CD8-positive, alpha-beta memory T cell (primary cell): ENCODE measurements around the gene GIMD1. TPM values are rescaled to one million over a fixed set of nuclear protein-coding genes. Genes with fewer than 3 reads are reported as not detected.

ENCODE experiments used
- CTCF ChIA-PET: fragments of 350-600 bp; sonication (Branson Sonifier 250); formaldehyde crosslinking; loops from one replicate; lab custom pipeline; 2021; ENCODE audit warnings: antibody characterized with exemption; lab: Charles Lee
- POLR2A ChIA-PET: fragments of 350-600 bp; sonication (Branson Sonifier 250); formaldehyde crosslinking; loops from one replicate; lab custom pipeline; 2021; ENCODE audit warnings: antibody characterized with exemption; lab: Charles Lee
- DNase-seq, 5 donors: peaks; one replicate each; pipeline versions ENCODE4 v3.0.0 to v3.0.0-alpha.2; 2020 to 2022; ENCODE audit warnings: mixed read lengths in 1 of 5
- H3K27ac ChIP-seq: one replicate; pipeline ENCODE4 v1.7.0; 2013; ENCODE audit warnings: low read depth, mild to moderate bottlenecking, low read length, moderate library complexity
- H3K27me3 ChIP-seq: 2 replicates; pipeline ENCODE4 v1.7.0; 2013; ENCODE audit warnings: low read length, mild to moderate bottlenecking; ENCODE audit not compliant: insufficient read depth, poor library complexity, severe bottlenecking
- H3K36me3 ChIP-seq: 2 replicates; pipeline ENCODE4 v1.7.0; 2013; ENCODE audit warnings: mild to moderate bottlenecking, low read length, moderate library complexity; ENCODE audit not compliant: insufficient read depth
- H3K4me1 ChIP-seq: 2 replicates; pipeline ENCODE4 v1.7.0; 2013; ENCODE audit warnings: mild to moderate bottlenecking, low read length, moderate library complexity; ENCODE audit not compliant: insufficient read depth
- H3K4me3 ChIP-seq: 2 replicates; pipeline ENCODE4 v1.7.0; 2013; ENCODE audit warnings: mild to moderate bottlenecking, low read length
- H3K9me3 ChIP-seq: 2 replicates; pipeline ENCODE4 v1.7.0; 2013; ENCODE audit warnings: mild to moderate bottlenecking, low read length
- H3K27ac Mint-ChIP-seq, 8 donors: one replicate each; pipeline ENCODE4 v1.8.0; 2020 to 2021; ENCODE audit warnings: mixed read lengths in 8 of 8, mild to moderate bottlenecking in 6 of 8, inconsistent platforms in 3 of 8, moderate library complexity in 3 of 8
- H3K27me3 Mint-ChIP-seq, 2 donors: one replicate each; pipeline ENCODE4 v1.8.0; 2020 to 2021; ENCODE audit warnings: mixed read lengths in 2 of 2, mild to moderate bottlenecking in 1 of 2, moderate library complexity in 1 of 2
- H3K36me3 Mint-ChIP-seq, 3 donors: one replicate each; pipeline ENCODE4 v1.8.0; 2020 to 2021; ENCODE audit warnings: mixed read lengths in 3 of 3, inconsistent platforms in 1 of 3, mild to moderate bottlenecking in 1 of 3
- H3K4me1 Mint-ChIP-seq, 3 donors: one replicate each; pipeline ENCODE4 v1.8.0; 2020 to 2021; ENCODE audit warnings: mixed read lengths in 3 of 3, inconsistent platforms in 1 of 3, mild to moderate bottlenecking in 1 of 3
- H3K4me3 Mint-ChIP-seq, 7 donors: one replicate each; pipeline ENCODE4 v1.8.0; 2020 to 2021; ENCODE audit warnings: mixed read lengths in 7 of 7, mild to moderate bottlenecking in 6 of 7, moderate library complexity in 4 of 7, inconsistent platforms in 2 of 7
- H3K9me3 Mint-ChIP-seq, 5 donors: one replicate each; pipeline ENCODE4 v1.8.0; 2020 to 2022; ENCODE audit warnings: mixed read lengths in 5 of 5, mild to moderate bottlenecking in 3 of 5, moderate library complexity in 2 of 5, inconsistent platforms in 1 of 5
- polyA plus RNA-seq: library from polyadenylated mRNA; unstranded; fragments of 300-500 nt; fragmentation: Illumina TruSeq; gene quantifications from one replicate; pipeline ENCODE4 v1.2.3, GENCODE V29; 2021
- total RNA-seq, 2 experiments: library from RNA; stranded (reverse); gene quantifications; one replicate each; pipeline ENCODE4 v1.2.3, GENCODE V29; 2021

Gene GIMD1
- total and polyA plus RNA-seq, 3 experiments from 2014 or later: not detected

GRCh38 chr4:106317815-106318214 lies 50.8 kb downstream of the GIMD1 start:
- ChIA-PET CTCF (no interaction called here), POLR2A (no interaction called here)
- Histone ChIP-seq H3K27ac (no peak overlapping the region), H3K4me3 (peak overlapping the region; percentile 91), H3K9me3 (no peaks in the 10 kb centered on the region), H3K36me3 (no peaks in the 10 kb centered on the region), H3K27me3 (no peaks in the 10 kb centered on the region), H3K4me1 (peaks cover 27% of the 10 kb centered on the region)
- Mint-ChIP-seq H3K27ac (peak overlapping the region in 1 of 8 donors; percentile 3), H3K27me3 (no peaks in the 10 kb centered on the region), H3K4me3 (no peak overlapping the region), H3K9me3 (no peaks in the 10 kb centered on the region), H3K4me1 (peaks cover 35 to 37% (median 36%) of the 10 kb centered on the region in 3 donors), H3K36me3 (peaks cover 7 to 22% (median 8%) of the 10 kb centered on the region in 3 donors)
- no peak for DNase-seq

- DNase-seq: no peak
- no peak overlapping the region for H3K4me3 Mint-ChIP-seq
- Histone ChIP-seq H3K9me3 (no peaks in the 10 kb centered on the region), H3K27me3 (no peaks in the 10 kb centered on the region), H3K4me3 (peak overlapping the region; percentile 91), H3K27ac (peak overlapping the region; percentile 99), H3K36me3 (no peaks in the 10 kb centered on the region), H3K4me1 (peaks cover 27% of the 10 kb centered on the region)
- H3K4me1 Mint-ChIP-seq: peaks cover 35 to 40% (median 36%) of the 10 kb centered on the region in 3 donors
- H3K36me3 Mint-ChIP-seq: peaks cover 6 to 24% (median 7%) of the 10 kb centered on the region in 3 donors
- ChIA-PET POLR2A (no interaction called here), CTCF (no interaction called here)
- no peak overlapping the region for H3K27ac Mint-ChIP-seq
- H3K9me3 Mint-ChIP-seq: no peaks in the 10 kb centered on the region
- H3K27me3 Mint-ChIP-seq: no peaks in the 10 kb centered on the region
Measured at GRCh38 chr4:106316773-106317409, 51.7 kb downstream of the GIMD1 start.

GRCh38 chr4:106315968-106316772 lies 52.4 kb downstream of the GIMD1 start, which contains the start of the genes AIMP1 and TBCK:
AIMP1 (plus strand) TSS chr4:106316550; CDS start chr4:106325010, 8,460 bp downstream.
TBCK (minus strand) TSS chr4:106316209; CDS start chr4:106308960, 7,249 bp downstream.
- peak within 1 kb of the TSS; percentile 99 for H3K27ac ChIP-seq
- peaks cover 4 to 21% (median 4%) of the 10 kb centered on the region in 3 donors for H3K36me3 Mint-ChIP-seq
- no peak within 1 kb of the TSS for H3K4me3 Mint-ChIP-seq
- no peaks in the 10 kb centered on the region for H3K27me3 ChIP-seq
- H3K4me1 ChIP-seq: peaks cover 27% of the 10 kb centered on the region
- no peaks in the 10 kb centered on the region for H3K9me3 Mint-ChIP-seq
- H3K27me3 Mint-ChIP-seq: no peaks in the 10 kb centered on the region
- H3K9me3 ChIP-seq: no peaks in the 10 kb centered on the region
- CTCF ChIA-PET: interaction anchor here (0.9 to 1.3 kb wide), 3 partner anchors 12 to 30 kb away, joined by 3 to 4 read pairs (median 3); no protein-coding TSS in a partner anchor
- POLR2A ChIA-PET: interaction anchor here (0.6 to 1.3 kb wide), 3 partner anchors 9 to 1302 kb away, joined by 3 read pairs; no protein-coding TSS in a partner anchor
- no peaks in the 10 kb centered on the region for H3K36me3 ChIP-seq
- peak; percentile 80 to 92 (median 90) for DNase-seq
- H3K4me3 ChIP-seq: peak within 1 kb of the TSS; percentile 91
- H3K27ac Mint-ChIP-seq: no peak within 1 kb of the TSS
- H3K4me1 Mint-ChIP-seq: peaks cover 33 to 38% (median 35%) of the 10 kb centered on the region in 3 donors

- H3K4me1 Mint-ChIP-seq: peaks cover 34 to 41% (median 38%) of the 10 kb centered on the region in 3 donors
- Histone ChIP-seq H3K27ac (peak overlapping the region; percentile 99), H3K9me3 (no peaks in the 10 kb centered on the region), H3K27me3 (no peaks in the 10 kb centered on the region), H3K4me3 (peak overlapping the region; percentile 91), H3K36me3 (no peaks in the 10 kb centered on the region), H3K4me1 (peaks cover 27% of the 10 kb centered on the region)
- H3K4me3 Mint-ChIP-seq: no peak overlapping the region
- DNase-seq: peak in 3 of 5 donors; percentile 6 to 51 (median 37)
- H3K9me3 Mint-ChIP-seq: no peaks in the 10 kb centered on the region
- H3K36me3 Mint-ChIP-seq: peaks cover 3 to 14% (median 4%) of the 10 kb centered on the region in 3 donors
- ChIA-PET POLR2A (interaction anchor here (0.6 to 1.3 kb wide), 4 partner anchors 9 to 1302 kb away, joined by 3 to 5 read pairs (median 3); no protein-coding TSS in a partner anchor), CTCF (interaction anchor here (0.9 to 1.3 kb wide), 3 partner anchors 13 to 31 kb away, joined by 3 to 4 read pairs (median 3); no protein-coding TSS in a partner anchor)
- no peaks in the 10 kb centered on the region for H3K27me3 Mint-ChIP-seq
- H3K27ac Mint-ChIP-seq: no peak overlapping the region
Measured at GRCh38 chr4:106315476-106315967, 53.1 kb downstream of the GIMD1 start.

GRCh38 chr4:106314960-106315359 lies 53.6 kb downstream of the GIMD1 start:
- H3K9me3 ChIP-seq: no peaks in the 10 kb centered on the region
- H3K27me3 ChIP-seq: no peaks in the 10 kb centered on the region
- peak overlapping the region; percentile 99 for H3K27ac ChIP-seq
- no peaks in the 10 kb centered on the region for H3K36me3 ChIP-seq
- CTCF ChIA-PET: interaction anchor here (1.0 to 1.3 kb wide), 2 partner anchors 13 to 15 kb away, joined by 3 to 4 read pairs; no protein-coding TSS in a partner anchor
- H3K4me3 ChIP-seq: peak overlapping the region; percentile 91
- Mint-ChIP-seq H3K27me3 (no peaks in the 10 kb centered on the region), H3K36me3 (peaks cover 0 to 9% (median under 1%) of the 10 kb centered on the region in 3 donors), H3K4me1 (peaks cover 37 to 46% (median 40%) of the 10 kb centered on the region in 3 donors), H3K4me3 (no peak overlapping the region), H3K27ac (no peak overlapping the region), H3K9me3 (no peaks in the 10 kb centered on the region)
- DNase-seq: no peak
- H3K4me1 ChIP-seq: peaks cover 27% of the 10 kb centered on the region
- POLR2A ChIA-PET: interaction anchor here (0.6 to 1.3 kb wide), 4 partner anchors 8 to 34 kb away, joined by 3 to 5 read pairs (median 3); no protein-coding TSS in a partner anchor

- peak overlapping the region in 3 of 8 donors; percentile 28 to 84 (median 66) for H3K27ac Mint-ChIP-seq
- no peaks in the 10 kb centered on the region for H3K9me3 Mint-ChIP-seq
- H3K4me1 Mint-ChIP-seq: peaks cover 27 to 48% (median 46%) of the 10 kb centered on the region in 3 donors
- CTCF ChIA-PET: no interaction called here
- DNase-seq: no peak
- H3K9me3 ChIP-seq: no peaks in the 10 kb centered on the region
- H3K27me3 Mint-ChIP-seq: no peaks in the 10 kb centered on the region
- H3K36me3 ChIP-seq: no peaks in the 10 kb centered on the region
- H3K4me3 Mint-ChIP-seq: peak overlapping the region in 3 of 7 donors; percentile 27 to 82 (median 29)
- H3K27me3 ChIP-seq: no peaks in the 10 kb centered on the region
- H3K36me3 Mint-ChIP-seq: peaks cover 0 to 11% (median 3%) of the 10 kb centered on the region in 3 donors
- POLR2A ChIA-PET: no interaction called here
- H3K27ac ChIP-seq: no peak overlapping the region
- H3K4me1 ChIP-seq: peaks cover 21% of the 10 kb centered on the region
- no peak overlapping the region for H3K4me3 ChIP-seq
Measured at GRCh38 chr4:106312997-106313522, 55.5 kb downstream of the GIMD1 start.

GRCh38 chr4:106312377-106312776 lies 56.2 kb downstream of the GIMD1 start:
- no peak for DNase-seq
- Mint-ChIP-seq H3K9me3 (no peaks in the 10 kb centered on the region), H3K27ac (peak overlapping the region in 5 of 8 donors; percentile 34 to 85 (median 58)), H3K27me3 (no peaks in the 10 kb centered on the region), H3K4me1 (peaks cover 27 to 48% (median 46%) of the 10 kb centered on the region in 3 donors), H3K36me3 (peaks cover 0 to 13% (median 3%) of the 10 kb centered on the region in 3 donors), H3K4me3 (peak overlapping the region in 1 of 7 donors; percentile 67)
- CTCF ChIA-PET: no interaction called here
- H3K27me3 ChIP-seq: no peaks in the 10 kb centered on the region
- H3K9me3 ChIP-seq: no peaks in the 10 kb centered on the region
- peaks cover 14% of the 10 kb centered on the region for H3K4me1 ChIP-seq
- H3K4me3 ChIP-seq: no peak overlapping the region
- H3K36me3 ChIP-seq: no peaks in the 10 kb centered on the region
- no peak overlapping the region for H3K27ac ChIP-seq
- POLR2A ChIA-PET: no interaction called here
